Endothelial cell of umbilical vein (primary cell): ENCODE data around the gene FRMD4A. TPM values are rescaled to one million over a fixed set of nuclear protein-coding genes. Genes with fewer than 3 reads are reported as not detected.

Experiments used
- BruUV-seq: library from RNA; stranded (reverse); fragments of 400-500 nt; replicated peaks from 2 replicates; lab custom pipeline; 2021; lab: Mats Ljungman, UMichigan
- CTCF ChIA-PET: fragments of 300-600, 350-600 bp; sonication (Branson Sonifier 250); formaldehyde crosslinking; loops from one replicate; lab custom pipeline; 2021; ENCODE audit warnings: antibody characterized with exemption, inconsistent platforms; lab: Charles Lee
- POLR2A ChIA-PET: fragments of 300-600, 350-600 bp; sonication (Branson Sonifier 250); formaldehyde crosslinking; loops from one replicate; lab custom pipeline; 2021; ENCODE audit warnings: antibody characterized with exemption, inconsistent platforms; lab: Charles Lee
- DNase-seq: peaks from one replicate; pipeline ENCODE4 v3.0.0-alpha.2; 2011; ENCODE audit warnings: low read depth, low spot score
- FAIRE-seq: peaks from 2 replicates; lab custom pipeline; 2011; peaks lifted over from hg19 to GRCh38; lab: Jason Lieb, UNC
- H2AFZ ChIP-seq: 2 replicates; pipeline ENCODE4 v1.6.0; 2012; ENCODE audit warnings: low read depth, low read length, control low read depth, inconsistent platforms
- H3K27ac ChIP-seq: 2 replicates; pipeline ENCODE4 v1.5.1; 2011; ENCODE audit warnings: low read depth, mild to moderate bottlenecking, control low read depth, low read length, moderate library complexity; ENCODE audit not compliant: insufficient read depth
- H3K27me3 ChIP-seq, 2 experiments: 2 replicates each; pipeline versions ENCODE4 v1.6.0 to v1.6.1; 2011; ENCODE audit warnings: low read length in 2 of 2, mixed read lengths in 1 of 2; ENCODE audit not compliant: control insufficient read depth in 2 of 2, insufficient read depth in 2 of 2
- H3K36me3 ChIP-seq, 2 experiments: 2 replicates in 1 of 2; 3 replicates in 1 of 2; pipeline ENCODE4 v1.5.1; 2011; ENCODE audit warnings: low read length in 2 of 2, mild to moderate bottlenecking in 1 of 2, moderate library complexity in 1 of 2; ENCODE audit not compliant: control insufficient read depth in 2 of 2, insufficient read depth in 2 of 2; ENCODE audit errors: extremely low read depth in 1 of 2
- H3K4me1 ChIP-seq: 3 replicates; pipeline ENCODE4 v1.5.1; 2011; ENCODE audit warnings: mild to moderate bottlenecking, low read length; ENCODE audit not compliant: control insufficient read depth, insufficient read depth; ENCODE audit errors: extremely low read depth
- H3K4me2 ChIP-seq: 2 replicates; pipeline ENCODE4 v1.6.1; 2011; ENCODE audit warnings: low read length, control low read depth, mixed read lengths; ENCODE audit not compliant: insufficient read depth
- H3K4me3 ChIP-seq, 3 experiments: fragments of 200-600 bp in 1 of 3; sonication (generic), shearing (Covaris generic) in 1 of 3; replicated peaks in 1 of 3; 2 replicates each; pipeline ENCODE4 v1.5.1; 2011 to 2016; ENCODE audit warnings: control low read depth in 3 of 3, low read length in 3 of 3, mild to moderate bottlenecking in 2 of 3, inconsistent platforms in 1 of 3, low read depth in 1 of 3, moderate library complexity in 1 of 3; ENCODE audit not compliant: insufficient read depth in 1 of 3
- H3K79me2 ChIP-seq: 2 replicates; pipeline ENCODE4 v1.6.0; 2012; ENCODE audit warnings: low read length, inconsistent platforms; ENCODE audit not compliant: control insufficient read depth, insufficient read depth
- H3K9ac ChIP-seq: replicated peaks from 2 replicates; pipeline ENCODE3; 2011; ENCODE audit warnings: low read length, control low read depth; ENCODE audit not compliant: insufficient read depth; ENCODE audit errors: extremely low read depth
- H3K9me1 ChIP-seq: replicated peaks from 3 replicates; pipeline ENCODE4 v1.6.0; 2011; ENCODE audit warnings: mild to moderate bottlenecking, low read length; ENCODE audit not compliant: control insufficient read depth, insufficient read depth; ENCODE audit errors: extremely low read depth
- H3K9me3 ChIP-seq: replicated peaks from 2 replicates; pipeline ENCODE4 v1.5.1; 2012; ENCODE audit warnings: low read length, inconsistent platforms; ENCODE audit not compliant: control insufficient read depth, insufficient read depth
- H4K20me1 ChIP-seq: replicated peaks from 2 replicates; pipeline ENCODE3; 2011; ENCODE audit warnings: mild to moderate bottlenecking, low read length; ENCODE audit not compliant: control insufficient read depth, insufficient read depth; ENCODE audit errors: extremely low read depth
- CTCF ChIP-seq, 2 donors: IDR thresholded peaks; 1 replicate in 1 of 2; 2 replicates in 1 of 2; pipeline ENCODE4 v1.5.1; 2011; ENCODE audit warnings: low read length in 2 of 2, mild to moderate bottlenecking in 2 of 2, moderate library complexity in 2 of 2, control low read depth in 1 of 2, inconsistent platforms in 1 of 2, low read depth in 1 of 2; ENCODE audit not compliant: insufficient read depth in 1 of 2; ENCODE audit errors: extremely low read depth in 1 of 2
- EZH2 ChIP-seq: IDR thresholded peaks from 2 replicates; pipeline ENCODE4 v1.6.1; 2012; ENCODE audit warnings: borderline replicate concordance, low read depth, mild to moderate bottlenecking, moderate library complexity, low read length, inconsistent platforms; ENCODE audit not compliant: severe bottlenecking
- FOS ChIP-seq: IDR thresholded peaks from 2 replicates; pipeline ENCODE4 v1.6.1; 2011; ENCODE audit warnings: mild to moderate bottlenecking, low read length, moderate library complexity, borderline replicate concordance; ENCODE audit not compliant: insufficient read depth
- GATA2 ChIP-seq: IDR thresholded peaks from 2 replicates; pipeline ENCODE4 v1.7.0; 2011; ENCODE audit warnings: low read depth, mild to moderate bottlenecking, moderate library complexity, mixed read lengths, low read length; ENCODE audit not compliant: insufficient read length, insufficient read depth
- JUN ChIP-seq: IDR thresholded peaks from 2 replicates; pipeline ENCODE4 v1.6.1; 2011; ENCODE audit warnings: borderline replicate concordance, low read depth; ENCODE audit not compliant: insufficient read length, insufficient read depth
- MAX ChIP-seq: IDR thresholded peaks from 2 replicates; pipeline ENCODE4 v1.6.1; 2011; ENCODE audit not compliant: insufficient read depth, insufficient read length
- MYC ChIP-seq: IDR thresholded peaks from one replicate; pipeline ENCODE4 v1.6.1; 2011; ENCODE audit warnings: mild to moderate bottlenecking, low read depth, low read length
- POLR2A ChIP-seq: IDR thresholded peaks from 2 replicates; pipeline ENCODE4 v1.6.1; 2012; ENCODE audit warnings: low read depth, mild to moderate bottlenecking, control low read depth, low read length
- POLR2AphosphoS5 ChIP-seq: IDR thresholded peaks from 2 replicates; pipeline ENCODE4 v1.6.1; 2012; ENCODE audit warnings: low read depth, mild to moderate bottlenecking, control low read depth, low read length, moderate library complexity; ENCODE audit not compliant: insufficient read depth
- dilution Hi-C: fragments of 300-500 bp; cut with MboI; formaldehyde crosslinking; loops from one replicate; pipeline ENCODE4 v1.15.0; 2019; ENCODE audit warnings: low sequenced_read_pairs; ENCODE audit not compliant: extremely low pct_ligation_motif_present
- intact Hi-C: fragments of 100-400 bp; cut with micrococcal nuclease; formaldehyde crosslinking; loops from one replicate; pipeline ENCODE4 v1.10.0; 2022
- polyA plus RNA-seq, 4 experiments: library from polyadenylated mRNA; depleted of rRNA in 3 of 4; stranded (reverse) in 3 of 4; unstranded in 1 of 4; fragments of >200 nt; gene quantifications; 2 replicates each; pipeline versions ENCODE4 v1.2.1 to v1.2.3, GENCODE V29; 2011 to 2012; ENCODE audit warnings: missing spikeins in 1 of 4
- total RNA-seq: library from RNA; stranded (reverse); gene quantifications from 2 replicates; pipeline ENCODE4 v1.2.3, GENCODE V29; 2021

Gene FRMD4A
- total and polyA plus RNA-seq, 2 donors (not counting 3 experiments of a cell fraction or from before 2014, with no cell fraction given) = 123 to 148 TPM

DNA sequence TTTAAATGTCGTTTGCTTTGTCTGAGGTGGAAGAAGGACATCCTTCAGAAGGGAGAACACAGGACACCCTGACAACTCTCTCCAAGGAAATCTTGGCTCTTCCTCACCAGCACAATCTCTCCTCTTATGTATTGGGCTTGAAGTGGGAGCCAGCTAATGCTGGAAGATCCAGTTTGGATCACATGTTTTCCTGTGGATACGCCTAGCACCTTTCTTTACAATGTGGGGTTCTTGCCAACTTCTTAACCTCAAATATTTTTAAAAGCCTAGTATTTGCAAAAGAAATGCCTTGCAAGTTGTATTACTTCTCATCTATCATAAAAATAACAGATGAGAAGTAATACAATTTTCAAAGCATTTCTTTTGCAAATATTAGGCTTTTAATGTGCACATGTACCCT, 76.4 kb downstream of the FRMD4A start:
- intact Hi-C loops = no loop called here
- H3K27me3 ChIP-seq = peaks cover 3 to 18% of the 10 kb centered on the region in 2 experiments
- ChIA-PET CTCF (no interaction called here), POLR2A (no interaction called here)
- BruUV-seq = no TSS peak
- H3K79me2 ChIP-seq = no peaks in the 10 kb centered on the region
- no peak overlapping the region for H3K4me3 ChIP-seq
- H3K9me3 ChIP-seq = no peaks in the 10 kb centered on the region
- dilution Hi-C loops = no loop called here
- TF ChIP-seq CTCF (IDR thresholded peaks at IDR 0.05; ENCODE audit: extremely low read depth in 1 of 2, insufficient read depth in 1 of 2, low read depth in 1 of 2, low read length in 2 of 2) (no peak), POLR2A (no peak), FOS (no peak), MAX (no peak), EZH2 (no peak), MYC (no peak), JUN (no peak), GATA2 (no peak), POLR2AphosphoS5 (no peak)
- no peak for FAIRE-seq
- H3K9me1 ChIP-seq = no peaks in the 10 kb centered on the region
- no peak for DNase-seq
- no peaks in the 10 kb centered on the region for H3K36me3 ChIP-seq
- H3K27ac ChIP-seq = no peak overlapping the region
- no peak overlapping the region for H3K9ac ChIP-seq
- H3K4me1 ChIP-seq = no peaks in the 10 kb centered on the region
- no peaks in the 10 kb centered on the region for H4K20me1 ChIP-seq
- no peak overlapping the region for H2AFZ ChIP-seq
- no peak overlapping the region for H3K4me2 ChIP-seq
